A549 treated with RU486 at 1 μM for 4 hours (cell line): ENCODE data around the gene MMRN2. TPM values are rescaled to one million over a fixed set of nuclear protein-coding genes. Genes with fewer than 3 reads are reported as not detected.

Experiments used
- total RNA-seq: library from RNA; stranded (reverse); fragments of 200-300 nt; extraction: Qiagen RNA extraction; gene quantifications from 5 replicates; pipeline ENCODE4 v1.2.3, GENCODE V29; 2022; ENCODE audit warnings: low read depth

Gene MMRN2
- 0.79 to 1.2 TPM (median 1.00 TPM) in 5 replicates for total RNA-seq

GRCh38 chr10:86957471-86958115 is at the start of gene MMRN2:
TSS of gene MMRN2 (minus strand) at chr10:86957615. CDS start at chr10:86957541, 74 bp downstream.

DNA sequence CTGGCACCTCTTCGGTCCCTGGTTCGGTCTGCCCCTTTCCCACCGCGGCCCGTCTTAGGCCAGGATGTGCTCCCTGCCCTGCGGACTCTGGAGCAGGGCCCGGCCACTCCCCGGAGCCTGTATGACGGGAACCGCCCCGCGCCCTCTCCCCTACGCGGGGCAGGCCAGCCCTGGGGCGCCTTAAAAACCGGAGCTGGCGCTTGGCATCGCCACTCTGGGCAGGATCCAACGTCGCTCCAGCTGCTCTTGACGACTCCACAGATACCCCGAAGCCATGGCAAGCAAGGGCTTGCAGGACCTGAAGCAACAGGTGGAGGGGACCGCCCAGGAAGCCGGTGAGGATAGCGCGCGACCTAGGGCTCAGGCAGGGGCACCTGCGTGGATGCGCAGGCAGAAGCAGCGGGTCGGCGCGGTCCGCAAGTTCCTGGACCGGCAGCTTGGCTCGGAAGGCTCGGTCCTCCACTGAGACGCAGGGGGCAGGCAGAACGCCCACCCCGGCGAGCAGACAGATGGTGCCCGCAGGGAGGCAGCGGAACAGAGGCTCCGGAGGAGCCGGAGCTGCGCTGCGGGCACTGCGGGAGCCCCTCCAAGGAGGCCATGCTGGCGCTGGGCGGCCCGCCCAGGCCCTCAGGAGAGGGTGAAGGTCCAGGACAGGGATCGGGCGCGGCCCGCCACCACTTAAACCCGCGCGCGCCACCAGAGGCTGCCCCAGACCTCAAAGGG is 11.0 kb upstream of the MMRN2 start, which contains the start of gene ADIRF:
Gene ADIRF, plus strand, starts transcription at position 212 of the 723 bp plus-strand sequence. Its CDS starts 63 bp downstream, at position 275.

GRCh38 chr10:86958116-86958900 is 893 bp upstream of the MMRN2 start, which contains the start of gene SNCG:
TSS of gene SNCG (plus strand) at chr10:86958599. CDS start at chr10:86958698, 99 bp downstream.

Other genes with a start within 250 kb of the MMRN2 start
- gene BMPR1A, start 201.0 kb downstream of the MMRN2 start, total RNA-seq: 15.1 to 26.7 TPM (median 23.2 TPM) in 5 replicates
- gene SNCG, start 984 bp upstream of the MMRN2 start, total RNA-seq: 9.3 to 15.3 TPM (median 13.4 TPM) in 5 replicates
- gene ADIRF, start 10.9 kb upstream of the MMRN2 start, total RNA-seq: 0.21 TPM in 1 of 5 replicates, not detected in the others
- not detected in 5 replicates for gene FAM25A, start 62.7 kb upstream of the MMRN2 start, total RNA-seq
- gene GLUD1, start 137.2 kb upstream of the MMRN2 start, total RNA-seq: 78.8 to 101 TPM (median 96.9 TPM) in 5 replicates
- gene SHLD2, start 137.6 kb upstream of the MMRN2 start, total RNA-seq: 12.6 to 27.7 TPM (median 24.5 TPM) in 5 replicates